Cerebellar cortex (tissue), 1 donor: Measurements from ENCODE around the gene TMA16.
A peak's percentile ranks its signal among the peaks of the same experiment; 100 is the strongest.
"Not testable (repeated sequence)": the region's sequence is repeated elsewhere in the genome, so short reads cannot be mapped to it uniquely, and the experiment has no call there.

Source experiments
- DNase-seq: peaks from one replicate; pipeline ENCODE4 v3.0.0-alpha.2; 2015; ENCODE audit warnings: low spot score

The TMA16 gene

GRCh38 chr4:163515198-163515597 lies 20.7 kb downstream of the TMA16 start:
- DNase-seq: no peak

DNA sequence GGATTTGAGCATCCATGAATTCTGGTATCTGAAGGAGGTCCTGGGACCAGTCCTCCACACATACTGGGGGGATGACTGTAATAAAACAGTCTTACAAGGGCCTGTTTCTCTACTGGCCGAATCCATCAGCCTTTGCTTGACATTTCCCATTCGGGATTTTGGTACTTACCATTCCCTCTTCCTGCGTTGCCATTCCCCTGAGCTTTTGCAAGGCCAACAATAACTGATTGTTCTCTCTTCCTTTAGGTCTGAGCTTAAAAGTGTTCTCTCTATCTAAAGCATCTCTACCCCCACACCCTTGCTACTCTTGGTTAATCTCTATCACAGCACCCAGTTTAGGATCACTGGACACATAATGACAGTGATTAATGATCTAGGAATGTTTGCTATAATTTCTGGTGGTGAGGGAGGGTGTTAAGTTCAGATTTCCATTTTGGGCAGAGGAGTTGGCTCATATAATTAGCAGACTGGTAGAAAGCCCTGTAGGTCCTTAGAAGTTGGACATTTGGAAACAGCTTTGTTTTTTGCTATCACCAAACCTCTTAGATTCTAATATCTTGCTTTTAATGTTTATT lies 29.4 kb downstream of the TMA16 start:
- DNase-seq: no peak

GRCh38 chr4:163525982-163526381 lies 31.5 kb downstream of the TMA16 start:
- DNase-seq: no peak

DNA sequence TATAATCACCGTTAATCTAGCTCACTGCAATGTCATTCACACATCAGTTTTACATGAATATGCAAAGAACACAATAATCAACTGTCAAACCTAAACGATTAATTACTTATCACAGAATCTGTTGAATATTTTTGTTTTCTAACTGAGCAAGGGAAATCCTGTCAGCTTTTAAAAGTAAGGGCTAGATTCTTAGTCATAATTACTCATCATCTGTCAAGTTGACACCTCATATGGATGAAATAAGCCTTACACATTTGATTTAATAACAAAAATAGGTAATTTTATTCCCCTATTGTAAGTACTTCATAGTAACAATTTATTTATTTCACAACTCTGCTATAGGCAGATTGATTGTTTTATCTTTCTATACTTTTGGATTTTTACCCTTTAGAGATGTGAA lies 32.7 kb downstream of the TMA16 start:
- DNase-seq: no peak

DNA sequence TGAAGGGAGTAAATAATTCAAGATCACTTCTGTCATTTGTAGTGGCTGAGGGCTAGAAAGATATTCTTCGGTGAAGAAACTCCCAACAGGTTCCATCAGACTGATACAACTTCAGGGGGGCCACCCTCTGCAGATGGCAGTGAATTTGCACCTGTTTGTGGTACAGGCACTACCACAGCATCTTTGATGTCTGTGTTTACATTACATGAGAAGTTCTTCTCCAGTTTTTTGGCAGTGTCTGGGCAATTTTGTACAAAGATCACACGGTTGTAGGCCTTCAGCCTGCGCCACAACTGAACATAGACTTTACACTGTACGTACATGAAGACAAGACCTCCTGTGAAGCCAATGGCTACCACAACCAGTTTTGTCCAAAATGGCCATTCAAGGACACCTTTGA lies 34.2 kb downstream of the TMA16 start:
- DNase-seq: no peak

GRCh38 chr4:163534056-163534455 lies 39.6 kb downstream of the TMA16 start:
- peak; percentile 87 for DNase-seq

GRCh38 chr4:163535657-163536056 lies 41.2 kb downstream of the TMA16 start:
- DNase-seq: no peak

DNA sequence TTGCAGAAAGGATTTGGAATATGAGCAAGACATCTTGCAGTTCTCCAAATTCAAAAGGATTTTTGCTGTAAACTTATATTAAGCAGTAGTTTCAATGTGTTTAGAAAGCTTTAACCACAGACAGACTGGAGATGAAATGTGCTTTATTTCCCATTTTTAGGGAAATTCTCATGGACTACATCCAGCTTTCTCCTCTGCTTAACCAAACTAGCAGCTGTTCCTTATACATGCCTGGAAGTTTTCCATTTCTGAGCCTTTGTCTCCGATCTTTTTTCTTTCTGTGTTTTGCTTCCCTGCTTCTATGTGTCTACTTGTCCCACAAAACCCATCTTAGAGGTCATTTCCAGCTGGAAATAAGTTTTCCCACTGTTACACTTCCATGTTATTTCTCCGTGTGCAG lies 41.6 kb downstream of the TMA16 start:
- DNase-seq: peak; percentile 45

DNA sequence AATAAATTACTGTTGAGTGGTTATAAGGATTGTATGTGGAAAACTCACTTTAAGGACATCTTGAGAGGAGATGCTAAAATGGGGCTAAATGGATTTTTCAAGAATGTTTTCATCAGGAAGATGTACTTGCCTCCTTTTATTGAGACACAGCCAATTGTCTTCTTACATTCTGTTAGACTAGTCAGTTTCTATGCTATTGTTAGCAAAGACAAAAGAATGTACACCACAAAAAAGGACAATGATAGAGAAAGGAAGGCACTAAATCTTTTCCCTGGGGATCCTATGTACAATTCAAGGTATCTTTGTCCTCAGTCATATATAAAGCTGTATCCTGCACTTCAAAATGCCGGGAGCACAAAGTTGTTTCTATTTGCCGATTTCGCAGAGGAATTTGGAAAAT lies 42.6 kb downstream of the TMA16 start:
- DNase-seq: no peak

DNA sequence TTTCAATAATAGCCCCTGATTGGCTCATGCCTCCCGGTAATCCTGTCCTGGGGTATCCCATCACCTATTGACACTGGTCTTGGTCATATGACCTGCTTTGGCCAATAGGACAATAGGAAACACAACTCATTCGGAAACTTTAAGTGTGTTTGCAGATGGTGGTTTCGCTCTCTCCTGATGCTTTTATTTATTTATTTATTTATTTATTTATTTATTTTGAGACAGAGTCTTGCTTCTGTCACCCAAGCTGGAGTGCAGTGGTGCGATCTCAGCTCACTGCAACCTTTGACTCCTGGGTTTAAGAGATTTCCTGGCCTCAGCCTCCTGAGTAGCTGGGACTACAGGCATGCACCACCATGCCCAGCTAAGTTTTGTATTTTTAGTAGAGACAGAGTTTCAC lies 44.3 kb downstream of the TMA16 start:
- not testable (repeated sequence) for DNase-seq

DNA sequence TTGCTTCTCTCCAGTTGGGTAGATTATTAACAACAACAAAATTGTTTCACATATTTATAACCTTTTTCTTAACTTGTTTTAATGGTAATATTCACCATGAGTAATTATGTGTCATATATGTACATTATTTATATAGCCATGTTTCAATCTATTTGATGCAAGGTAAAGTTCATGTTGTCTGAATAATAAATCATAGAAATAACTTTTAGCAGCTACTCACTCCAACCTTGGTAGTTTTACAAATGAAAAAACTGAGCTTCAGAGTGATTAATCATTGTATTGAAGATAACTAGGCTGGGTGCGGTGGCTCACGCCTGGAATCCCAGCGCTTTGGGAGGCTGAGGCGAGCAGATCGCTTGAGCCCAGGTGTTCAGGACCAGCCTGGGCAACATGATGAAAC lies 46.0 kb downstream of the TMA16 start:
- DNase-seq: no peak

- no peak for DNase-seq
These were observed 46.5 kb downstream of the TMA16 start for GRCh38 chr4:163540977-163541376.

GRCh38 chr4:163542275-163542674 lies 47.8 kb downstream of the TMA16 start:
- DNase-seq: no peak

DNA sequence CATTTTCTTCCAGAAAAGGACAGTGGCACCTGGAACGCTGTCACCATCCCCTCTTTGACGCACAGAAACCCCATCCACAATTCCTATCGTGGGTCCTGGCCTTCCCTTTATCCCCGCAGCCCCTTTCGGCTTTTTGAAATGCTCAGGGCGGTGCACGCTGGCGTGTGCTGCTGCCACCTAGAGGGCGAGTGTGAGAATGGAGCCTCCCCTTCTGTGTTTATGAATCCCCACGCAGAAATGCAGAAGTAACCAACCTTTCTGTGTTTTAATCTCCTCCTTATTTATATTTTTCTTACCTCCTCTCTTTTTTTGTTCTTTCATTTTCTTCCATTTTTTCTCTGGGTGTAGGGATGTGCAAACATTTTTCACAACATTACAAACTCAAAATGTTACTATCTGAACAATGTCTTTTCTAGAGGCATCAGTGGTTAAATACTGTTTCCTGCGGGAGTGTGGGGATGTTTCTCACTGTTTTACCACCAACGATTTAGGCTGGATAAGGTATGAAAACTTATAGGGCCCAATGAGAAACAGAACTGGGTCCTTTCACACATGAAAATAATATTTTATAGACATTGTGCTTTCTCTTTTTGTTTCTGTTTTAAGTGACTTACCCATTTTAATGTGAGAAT lies 50.0 kb downstream of the TMA16 start:
- peak; percentile 67 for DNase-seq

DNA sequence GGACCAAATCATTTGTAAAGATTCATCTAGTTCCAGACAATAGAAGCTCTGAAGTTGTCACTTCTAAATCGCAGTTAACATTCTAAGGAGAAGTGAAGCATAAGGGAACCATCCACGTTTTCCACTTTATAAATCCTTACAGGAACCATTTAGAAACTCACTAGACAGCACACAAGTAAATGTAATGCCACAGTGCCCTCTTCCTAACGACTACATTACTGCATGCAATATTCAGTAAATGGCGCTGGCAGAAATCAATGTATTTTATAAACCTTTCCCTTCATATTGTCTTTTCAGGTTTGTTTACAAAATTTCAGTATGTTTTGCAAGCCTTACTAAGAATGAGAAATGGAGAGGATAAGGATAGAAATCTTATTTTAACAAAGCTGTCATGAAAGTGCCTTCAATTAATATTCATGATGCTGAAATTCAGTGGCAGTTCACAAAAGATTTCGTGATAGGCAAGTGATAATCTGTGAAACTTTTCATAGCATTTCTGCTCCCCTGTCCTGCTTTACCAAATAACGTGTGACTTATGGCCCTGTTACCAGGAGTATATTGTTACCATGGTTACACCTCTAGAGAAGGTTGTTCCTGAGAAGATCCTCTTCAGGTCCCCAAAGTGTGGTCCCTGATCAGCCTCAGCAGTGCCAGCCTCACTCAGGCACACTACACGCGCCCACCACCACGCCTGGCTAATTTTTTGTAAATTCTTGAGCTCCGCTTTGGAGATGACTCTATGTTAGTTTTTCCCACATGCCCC lies 54.2 kb downstream of the TMA16 start:
- peak; percentile 70 for DNase-seq

DNA sequence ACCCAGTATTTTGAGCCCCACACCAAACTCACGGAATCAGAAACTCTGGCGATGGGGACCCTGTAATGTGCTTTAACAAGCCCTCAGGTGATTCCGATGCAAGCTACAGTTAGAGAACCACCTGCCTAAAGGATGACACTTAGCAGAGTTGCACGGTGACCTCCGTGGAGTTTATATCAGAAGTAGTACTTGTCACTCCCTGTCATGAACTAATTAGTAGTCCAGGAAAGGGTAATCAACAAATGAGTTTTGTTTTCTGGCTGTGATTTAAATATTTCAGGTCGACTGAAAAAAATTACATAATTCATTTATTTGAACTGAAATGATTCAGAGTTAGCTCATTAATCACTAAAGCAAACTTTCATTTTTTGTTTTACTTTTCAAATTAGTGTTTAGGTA lies 56.4 kb downstream of the TMA16 start:
- no peak for DNase-seq

GRCh38 chr4:163553146-163553545 lies 58.7 kb downstream of the TMA16 start:
- DNase-seq: no peak

- no peak for DNase-seq
These were observed 60.5 kb downstream of the TMA16 start for GRCh38 chr4:163554870-163555465.

DNA sequence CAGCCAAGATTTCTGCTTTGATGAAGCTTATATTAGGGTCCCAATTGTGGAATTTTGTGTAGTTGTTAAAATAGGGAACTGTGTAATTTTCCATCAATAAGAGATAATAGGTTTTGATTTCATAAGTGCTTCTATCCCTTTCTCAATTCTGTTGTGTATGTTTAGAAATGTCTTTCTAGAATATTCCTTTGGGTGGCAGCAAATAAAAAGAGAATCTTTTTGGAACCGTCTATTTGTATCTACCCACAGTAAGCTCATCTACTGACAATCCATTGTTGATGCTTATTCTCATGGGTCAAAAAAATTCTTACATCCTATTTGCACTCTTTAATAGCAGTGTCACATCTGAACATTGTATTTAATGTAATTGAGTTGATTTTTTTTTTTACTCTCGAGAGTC lies 61.7 kb downstream of the TMA16 start:
- no peak for DNase-seq

GRCh38 chr4:163556650-163557391 lies 62.3 kb downstream of the TMA16 start:
- no peak for DNase-seq

DNA sequence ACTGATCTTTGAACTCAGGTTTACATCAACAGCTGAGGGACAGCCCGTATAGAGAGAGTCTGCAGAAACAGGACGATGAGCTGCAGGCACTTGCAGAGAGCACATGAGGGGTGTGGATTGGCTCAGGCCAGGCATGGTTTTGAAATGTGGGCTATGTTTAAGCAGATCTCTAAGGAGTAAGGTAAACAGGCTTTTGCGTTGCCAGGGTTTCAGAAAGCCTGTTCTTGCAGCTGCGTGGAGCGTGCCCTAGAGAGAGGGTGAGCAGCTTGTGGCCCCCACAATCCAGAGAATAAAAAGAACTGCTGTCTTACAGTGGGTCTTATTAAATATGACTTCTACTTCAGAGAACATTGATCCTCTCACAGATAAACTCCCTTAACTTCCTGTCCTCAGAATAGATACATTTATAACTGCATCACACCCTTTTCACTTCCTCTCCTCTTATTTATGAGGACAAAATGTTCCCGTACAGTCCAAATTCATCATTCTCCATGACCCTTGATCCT lies 64.1 kb downstream of the TMA16 start:
- no peak for DNase-seq

DNA sequence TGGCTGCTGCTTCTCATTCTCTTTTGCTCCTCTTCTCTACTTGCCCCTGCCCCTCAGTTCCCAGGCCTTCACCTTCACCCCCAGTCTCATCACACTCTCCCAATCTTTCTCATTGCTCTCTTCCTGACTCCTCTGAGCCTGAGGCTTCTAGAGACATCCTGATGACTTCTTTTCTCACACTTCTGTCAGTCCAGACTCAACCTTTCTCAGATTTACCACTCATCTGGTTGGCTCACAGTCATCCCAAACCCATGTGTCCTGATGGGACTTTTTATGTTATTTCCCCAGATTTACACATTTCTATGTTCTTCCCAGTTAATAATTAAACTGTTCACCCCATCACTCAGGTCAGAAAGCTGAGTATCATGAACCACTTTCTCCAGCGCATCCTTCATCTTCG lies 68.0 kb downstream of the TMA16 start:
- DNase-seq: no peak
